D721Med (cell line): ENCODE results near the gene CACNG4.

Source experiments
- DNase-seq: peaks from one replicate; pipeline ENCODE4 v3.0.0; 2011; ENCODE audit warnings: low spot score; ENCODE audit not compliant: insufficient read length
- FAIRE-seq: peaks from 2 replicates; lab custom pipeline; 2011; peaks lifted over from hg19 to GRCh38; lab: Jason Lieb, UNC
- TF ChIP-seq, protein P1 (sequence below): IDR thresholded peaks from 2 replicates; pipeline ENCODE4 v1.5.1; 2012; ENCODE audit warnings: mild to moderate bottlenecking, control low read depth; ENCODE audit not compliant: insufficient read depth; ENCODE audit errors: missing control alignments

The CACNG4 gene

DNA sequence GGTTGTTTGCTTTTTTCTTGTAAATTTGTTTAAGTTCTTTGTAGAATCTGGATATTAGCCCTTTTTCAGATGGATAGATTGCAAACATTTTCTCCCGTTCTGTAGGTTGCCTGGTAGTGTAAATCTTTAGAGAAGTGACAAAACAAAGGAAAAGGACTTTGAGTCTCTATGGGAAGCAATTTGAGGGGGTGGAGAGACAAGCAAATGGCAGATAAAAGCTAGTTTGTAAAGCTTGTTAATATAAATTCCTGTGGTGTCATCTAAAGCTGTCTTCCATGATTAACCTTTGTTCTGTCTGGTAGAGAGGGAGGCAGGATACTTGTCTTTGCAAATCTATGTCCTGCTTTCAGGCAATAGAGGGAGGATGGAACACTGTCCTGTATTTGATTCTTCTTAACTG, 40.6 kb upstream of the CACNG4 start:
- TF ChIP-seq, protein P1, sequence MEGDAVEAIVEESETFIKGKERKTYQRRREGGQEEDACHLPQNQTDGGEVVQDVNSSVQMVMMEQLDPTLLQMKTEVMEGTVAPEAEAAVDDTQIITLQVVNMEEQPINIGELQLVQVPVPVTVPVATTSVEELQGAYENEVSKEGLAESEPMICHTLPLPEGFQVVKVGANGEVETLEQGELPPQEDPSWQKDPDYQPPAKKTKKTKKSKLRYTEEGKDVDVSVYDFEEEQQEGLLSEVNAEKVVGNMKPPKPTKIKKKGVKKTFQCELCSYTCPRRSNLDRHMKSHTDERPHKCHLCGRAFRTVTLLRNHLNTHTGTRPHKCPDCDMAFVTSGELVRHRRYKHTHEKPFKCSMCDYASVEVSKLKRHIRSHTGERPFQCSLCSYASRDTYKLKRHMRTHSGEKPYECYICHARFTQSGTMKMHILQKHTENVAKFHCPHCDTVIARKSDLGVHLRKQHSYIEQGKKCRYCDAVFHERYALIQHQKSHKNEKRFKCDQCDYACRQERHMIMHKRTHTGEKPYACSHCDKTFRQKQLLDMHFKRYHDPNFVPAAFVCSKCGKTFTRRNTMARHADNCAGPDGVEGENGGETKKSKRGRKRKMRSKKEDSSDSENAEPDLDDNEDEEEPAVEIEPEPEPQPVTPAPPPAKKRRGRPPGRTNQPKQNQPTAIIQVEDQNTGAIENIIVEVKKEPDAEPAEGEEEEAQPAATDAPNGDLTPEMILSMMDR: no peak
- DNase-seq (no peak), FAIRE-seq (no peak)

DNA sequence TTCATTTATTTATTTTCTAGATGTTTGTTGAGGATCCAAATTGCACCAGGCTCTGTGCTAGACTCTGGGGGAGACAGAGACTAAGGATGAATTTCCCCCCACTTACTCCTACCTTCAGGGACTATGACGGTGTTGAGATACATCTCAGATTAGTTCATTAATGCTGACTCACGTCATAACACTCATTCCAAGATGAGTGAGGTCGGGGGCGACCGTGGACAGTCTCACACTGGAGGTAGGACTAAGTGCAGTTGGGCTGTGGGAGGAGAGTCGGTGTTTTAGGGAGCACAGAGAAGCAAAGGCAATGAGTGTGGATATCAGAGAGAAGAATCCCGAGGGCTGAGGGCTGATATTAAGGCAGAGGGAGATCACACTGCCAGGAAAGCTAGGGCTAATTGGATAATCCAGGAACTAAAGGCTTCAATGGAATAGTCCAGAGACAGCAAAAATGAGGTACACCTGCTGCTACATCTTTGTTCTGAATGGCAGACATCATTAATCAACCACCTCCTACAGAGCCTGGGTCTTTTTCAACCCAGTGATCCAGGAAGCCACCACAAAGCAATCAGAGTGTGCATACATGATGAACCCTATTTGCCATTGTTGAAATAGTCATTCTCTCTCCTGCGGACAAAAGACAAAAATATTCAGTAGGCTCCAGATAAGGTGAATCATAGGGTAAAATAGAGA, 38.6 kb upstream of the CACNG4 start:
- DNase-seq (no peak), FAIRE-seq (no peak)
- TF ChIP-seq, protein P1: no peak

- DNase-seq: no peak
- FAIRE-seq: no peak
- TF ChIP-seq, protein P1: no peak
These were observed 35.6 kb upstream of the CACNG4 start for GRCh38 chr17:66928949-66929348.

DNA sequence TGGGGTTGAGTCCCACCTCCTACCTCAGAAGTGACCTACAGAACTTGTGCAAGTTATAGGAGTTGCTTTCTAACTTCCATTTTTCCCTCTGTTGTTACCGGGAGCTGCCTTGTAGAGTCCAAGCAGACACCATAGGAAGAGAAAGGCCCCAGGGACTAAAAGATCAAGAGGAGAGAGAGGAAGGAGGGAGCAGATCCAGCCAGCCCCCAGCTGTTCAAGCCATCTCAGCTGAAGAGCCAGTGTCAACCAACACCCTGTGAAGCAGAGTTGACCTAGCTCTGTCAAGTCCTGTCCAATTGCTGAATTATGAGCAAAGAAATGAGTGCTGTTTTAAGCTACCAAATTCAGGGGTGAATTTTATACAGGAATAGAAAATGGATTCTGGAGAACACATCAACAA, 34.9 kb upstream of the CACNG4 start:
- DNase-seq (no peak), FAIRE-seq (no peak)
- TF ChIP-seq, protein P1: no peak

GRCh38 chr17:66930933-66931332, 33.6 kb upstream of the CACNG4 start:
- TF ChIP-seq, protein P1: no peak
- no peak for FAIRE-seq
- DNase-seq: no peak

DNA sequence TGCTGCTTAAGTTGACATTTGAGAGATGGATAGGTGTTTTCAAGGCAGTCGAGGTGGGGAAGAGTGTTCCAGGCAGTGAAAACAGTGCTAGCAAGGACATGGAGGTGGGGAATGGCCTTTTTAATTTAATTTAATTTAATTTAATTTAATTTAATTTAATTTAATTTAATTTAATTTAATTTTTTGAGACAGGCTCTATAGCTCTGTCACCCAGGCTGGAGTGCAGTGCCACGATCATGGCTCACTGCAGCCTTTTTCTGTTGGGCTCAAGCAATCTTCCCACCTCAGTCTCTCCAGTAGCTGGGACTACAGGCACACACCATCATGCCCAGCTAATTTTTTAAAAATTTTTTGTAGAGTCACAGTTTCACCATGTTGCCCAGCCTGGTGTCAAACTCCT, 32.2 kb upstream of the CACNG4 start:
- DNase-seq (no peak), FAIRE-seq (no peak)
- TF ChIP-seq, protein P1: no peak

GRCh38 chr17:66934040-66934439, 30.5 kb upstream of the CACNG4 start:
- DNase-seq (no peak), FAIRE-seq (no peak)
- TF ChIP-seq, protein P1: no peak
